ENCODE results near the gene MOK.
"Not testable (repeated sequence)": the region's sequence is repeated elsewhere in the genome, so short reads cannot be mapped to it uniquely, and the experiment has no call there.

Gene MOK

GRCh38 chr14:102280376-102280962 is 24.5 kb downstream of the MOK start:
- no peak for DNase-seq

GRCh38 chr14:102279688-102280348 is 25.1 kb downstream of the MOK start:
- no peak for DNase-seq

GRCh38 chr14:102279282-102279681 is 25.7 kb downstream of the MOK start:
- DNase-seq: no peak

GRCh38 chr14:102278631-102278935 is 26.4 kb downstream of the MOK start:
- DNase-seq: no peak

- no peak for DNase-seq
Observed at GRCh38 chr14:102277874-102278630, 26.9 kb downstream of the MOK start.

- no peak for DNase-seq
Observed at GRCh38 chr14:102275866-102276265, 29.1 kb downstream of the MOK start.

GRCh38 chr14:102272392-102272791 is 32.6 kb downstream of the MOK start:
- no peak for DNase-seq

- DNase-seq: no peak
Observed at GRCh38 chr14:102264775-102265174, 40.2 kb downstream of the MOK start.

- DNase-seq: no peak
Observed at GRCh38 chr14:102264355-102264754, 40.6 kb downstream of the MOK start.

- DNase-seq: no peak
Observed at GRCh38 chr14:102262929-102263462, 42.0 kb downstream of the MOK start.

- DNase-seq: no peak
Observed at GRCh38 chr14:102258136-102258535, 46.8 kb downstream of the MOK start.

GRCh38 chr14:102256716-102257115 is 48.2 kb downstream of the MOK start:
- DNase-seq: no peak

- no peak for DNase-seq
Observed at GRCh38 chr14:102255401-102256190, 49.4 kb downstream of the MOK start.

GRCh38 chr14:102252834-102253801 is 51.8 kb downstream of the MOK start:
- DNase-seq: no peak

GRCh38 chr14:102251161-102251560 is 53.8 kb downstream of the MOK start:
- no peak for DNase-seq

GRCh38 chr14:102250636-102251035 is 54.3 kb downstream of the MOK start:
- DNase-seq: no peak

GRCh38 chr14:102249981-102250380 is 55.0 kb downstream of the MOK start:
- DNase-seq: no peak

- no peak for DNase-seq
Observed at GRCh38 chr14:102249041-102249440, 55.9 kb downstream of the MOK start.

GRCh38 chr14:102248121-102248520 is 56.8 kb downstream of the MOK start:
- no peak for DNase-seq

GRCh38 chr14:102246071-102246470 is 58.9 kb downstream of the MOK start:
- no peak for DNase-seq

GRCh38 chr14:102243795-102244194 is 61.2 kb downstream of the MOK start:
- not testable (repeated sequence) for DNase-seq

- DNase-seq: no peak
Observed at GRCh38 chr14:102241147-102241546, 63.8 kb downstream of the MOK start.
